ENCODE data around the gene RPGRIP1L. TPM values are rescaled to one million over a fixed set of nuclear protein-coding genes. Genes with fewer than 3 reads are reported as not detected.

The RPGRIP1L gene
- total RNA-seq, 1 experiment from 2014 or later: 12.7 TPM

DNA sequence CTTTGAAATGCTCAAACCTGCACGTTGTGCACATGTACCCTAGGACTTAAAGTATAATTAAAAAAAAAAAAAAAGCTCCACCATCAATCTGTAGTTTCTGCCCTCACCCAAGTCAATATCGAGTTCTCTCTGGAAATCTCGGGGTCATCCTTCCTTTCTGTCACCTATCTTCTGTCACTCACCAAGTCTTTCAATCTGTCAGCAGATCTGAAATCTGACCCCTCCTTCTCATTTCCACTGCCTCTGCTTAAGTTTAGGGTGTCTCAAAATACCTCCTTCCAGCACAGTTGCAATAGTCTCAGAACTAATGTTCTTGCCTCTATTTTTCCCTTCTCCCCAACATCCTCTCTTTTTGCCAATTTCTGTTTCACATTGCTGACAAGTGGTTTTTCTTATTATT is 32.6 kb upstream of the RPGRIP1L start:
- Histone ChIP-seq H3K4me1 (ENCODE audit: control insufficient read depth, insufficient read depth, low read length) (no peaks in the 10 kb centered on the region; the same call in 1 of the 2 replicates), H3K27ac (ENCODE audit: low read length) (no peak overlapping the region), H3K27me3 (ENCODE audit: control insufficient read depth, insufficient read depth, low read length) (no peaks in the 10 kb centered on the region), H3K4me3 (ENCODE audit: low read depth in 2 of 2, low read length in 2 of 2) (no peak overlapping the region), H3K36me3 (ENCODE audit: control insufficient read depth, insufficient read depth, low read length) (no peaks in the 10 kb centered on the region), H3K9me3 (ENCODE audit: control insufficient read depth, insufficient read depth, low read depth, low read length) (no peaks in the 10 kb centered on the region)
- no peak for DNase-seq (ENCODE audit: low read depth, low spot score)
- no peak for ATAC-seq
- CTCF ChIA-PET: interaction anchor here (1.0 kb wide), 1 partner anchor 20 kb away, joined by 4 read pairs; no protein-coding TSS in a partner anchor
- TF ChIP-seq SIN3A (IDR thresholded peaks at IDR 0.05; ENCODE audit: borderline replicate concordance, insufficient read depth, low read depth, low read length) (no peak), CTCF (IDR thresholded peaks at IDR 0.05) (no peak), TCF7L2 (IDR thresholded peaks at IDR 0.05; ENCODE audit: low read depth, low read length) (no peak), POLR2AphosphoS5 (IDR thresholded peaks at IDR 0.05; ENCODE audit: low read depth, low read length) (no peak)
- TF ChIP-seq, protein P1, sequence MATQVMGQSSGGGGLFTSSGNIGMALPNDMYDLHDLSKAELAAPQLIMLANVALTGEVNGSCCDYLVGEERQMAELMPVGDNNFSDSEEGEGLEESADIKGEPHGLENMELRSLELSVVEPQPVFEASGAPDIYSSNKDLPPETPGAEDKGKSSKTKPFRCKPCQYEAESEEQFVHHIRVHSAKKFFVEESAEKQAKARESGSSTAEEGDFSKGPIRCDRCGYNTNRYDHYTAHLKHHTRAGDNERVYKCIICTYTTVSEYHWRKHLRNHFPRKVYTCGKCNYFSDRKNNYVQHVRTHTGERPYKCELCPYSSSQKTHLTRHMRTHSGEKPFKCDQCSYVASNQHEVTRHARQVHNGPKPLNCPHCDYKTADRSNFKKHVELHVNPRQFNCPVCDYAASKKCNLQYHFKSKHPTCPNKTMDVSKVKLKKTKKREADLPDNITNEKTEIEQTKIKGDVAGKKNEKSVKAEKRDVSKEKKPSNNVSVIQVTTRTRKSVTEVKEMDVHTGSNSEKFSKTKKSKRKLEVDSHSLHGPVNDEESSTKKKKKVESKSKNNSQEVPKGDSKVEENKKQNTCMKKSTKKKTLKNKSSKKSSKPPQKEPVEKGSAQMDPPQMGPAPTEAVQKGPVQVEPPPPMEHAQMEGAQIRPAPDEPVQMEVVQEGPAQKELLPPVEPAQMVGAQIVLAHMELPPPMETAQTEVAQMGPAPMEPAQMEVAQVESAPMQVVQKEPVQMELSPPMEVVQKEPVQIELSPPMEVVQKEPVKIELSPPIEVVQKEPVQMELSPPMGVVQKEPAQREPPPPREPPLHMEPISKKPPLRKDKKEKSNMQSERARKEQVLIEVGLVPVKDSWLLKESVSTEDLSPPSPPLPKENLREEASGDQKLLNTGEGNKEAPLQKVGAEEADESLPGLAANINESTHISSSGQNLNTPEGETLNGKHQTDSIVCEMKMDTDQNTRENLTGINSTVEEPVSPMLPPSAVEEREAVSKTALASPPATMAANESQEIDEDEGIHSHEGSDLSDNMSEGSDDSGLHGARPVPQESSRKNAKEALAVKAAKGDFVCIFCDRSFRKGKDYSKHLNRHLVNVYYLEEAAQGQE (IDR thresholded peaks at IDR 0.05; ENCODE audit: insufficient read depth in 1 of 2, low read depth in 2 of 2, low read length in 1 of 2): no peak
- POLR2A ChIA-PET: no interaction called here
- no TSS peak for BruUV-seq (replicated peaks)
- intact Hi-C loops (cut with micrococcal nuclease; ENCODE audit: unreplicated experiment) (no loop called here), in situ Hi-C loops (cut with HindIII; ENCODE audit: low pct_unique_long_range_greater_than_20kb, low sequenced_read_pairs) (no loop called here)

DNA sequence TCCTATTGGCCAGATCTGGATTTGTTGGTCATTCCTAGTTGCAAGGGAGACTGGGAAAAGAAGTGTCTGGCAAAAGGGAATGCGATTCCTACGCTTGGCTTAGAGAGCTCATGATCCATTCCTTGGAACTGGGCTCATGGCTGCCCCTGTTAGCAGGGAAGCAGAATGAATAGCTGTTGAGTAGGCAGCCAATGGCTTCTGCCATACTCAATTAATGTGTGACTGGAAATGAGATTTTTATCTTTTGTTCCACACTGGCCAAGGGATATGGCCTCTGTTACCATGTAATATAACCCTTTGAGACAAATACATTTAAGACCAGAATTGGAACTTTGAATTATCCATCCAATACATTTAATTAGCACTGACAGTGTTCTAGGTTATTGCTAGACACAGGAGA is 31.2 kb upstream of the RPGRIP1L start:
- intact Hi-C loops (cut with micrococcal nuclease; ENCODE audit: unreplicated experiment) (no loop called here), in situ Hi-C loops (cut with HindIII; ENCODE audit: low pct_unique_long_range_greater_than_20kb, low sequenced_read_pairs) (no loop called here)
- BruUV-seq (replicated peaks): no TSS peak

More for the DNA sequence above, 31.2 kb upstream of the RPGRIP1L start:
- DNase-seq (ENCODE audit: low read depth, low spot score): no peak
- H3K27ac ChIP-seq (ENCODE audit: low read length): peak overlapping the region; percentile 51; the same call in 1 of the 2 replicates
- no peaks in the 10 kb centered on the region for H3K27me3 ChIP-seq (ENCODE audit: control insufficient read depth, insufficient read depth, low read length)
- ChIA-PET CTCF (no interaction called here), POLR2A (no interaction called here)
- H3K9me3 ChIP-seq (ENCODE audit: control insufficient read depth, insufficient read depth, low read depth, low read length): no peaks in the 10 kb centered on the region
- ATAC-seq: no peak
- H3K4me3 ChIP-seq (ENCODE audit: low read depth in 2 of 2, low read length in 2 of 2): no peak overlapping the region
- peaks cover 2% of the 10 kb centered on the region; the same call in 1 of the 2 replicates for H3K4me1 ChIP-seq (ENCODE audit: control insufficient read depth, insufficient read depth, low read length)
- H3K36me3 ChIP-seq (ENCODE audit: control insufficient read depth, insufficient read depth, low read length): no peaks in the 10 kb centered on the region
- TF ChIP-seq CTCF (IDR thresholded peaks at IDR 0.05): no peak
- no peak for TF ChIP-seq SIN3A (IDR thresholded peaks at IDR 0.05; ENCODE audit: borderline replicate concordance, insufficient read depth, low read depth, low read length)
- TF ChIP-seq TCF7L2 (IDR thresholded peaks at IDR 0.05; ENCODE audit: low read depth, low read length): no peak
- no peak for TF ChIP-seq POLR2AphosphoS5 (IDR thresholded peaks at IDR 0.05; ENCODE audit: low read depth, low read length)
- TF ChIP-seq, protein P1 (IDR thresholded peaks at IDR 0.05; ENCODE audit: insufficient read depth in 1 of 2, low read depth in 2 of 2, low read length in 1 of 2): no peak
